GM12874 (cell line): ENCODE results near the gene FCER2.

Experiments used
- TF ChIP-seq, protein P1 (sequence below): IDR thresholded peaks from 2 replicates; pipeline ENCODE4 v1.5.1; 2011; ENCODE audit warnings: low read depth, mild to moderate bottlenecking, control low read depth, low read length, moderate library complexity; ENCODE audit not compliant: insufficient read depth

The FCER2 gene

GRCh38 chr19:7738023-7738422 is 36.1 kb upstream of the FCER2 start:
- TF ChIP-seq, protein P1, sequence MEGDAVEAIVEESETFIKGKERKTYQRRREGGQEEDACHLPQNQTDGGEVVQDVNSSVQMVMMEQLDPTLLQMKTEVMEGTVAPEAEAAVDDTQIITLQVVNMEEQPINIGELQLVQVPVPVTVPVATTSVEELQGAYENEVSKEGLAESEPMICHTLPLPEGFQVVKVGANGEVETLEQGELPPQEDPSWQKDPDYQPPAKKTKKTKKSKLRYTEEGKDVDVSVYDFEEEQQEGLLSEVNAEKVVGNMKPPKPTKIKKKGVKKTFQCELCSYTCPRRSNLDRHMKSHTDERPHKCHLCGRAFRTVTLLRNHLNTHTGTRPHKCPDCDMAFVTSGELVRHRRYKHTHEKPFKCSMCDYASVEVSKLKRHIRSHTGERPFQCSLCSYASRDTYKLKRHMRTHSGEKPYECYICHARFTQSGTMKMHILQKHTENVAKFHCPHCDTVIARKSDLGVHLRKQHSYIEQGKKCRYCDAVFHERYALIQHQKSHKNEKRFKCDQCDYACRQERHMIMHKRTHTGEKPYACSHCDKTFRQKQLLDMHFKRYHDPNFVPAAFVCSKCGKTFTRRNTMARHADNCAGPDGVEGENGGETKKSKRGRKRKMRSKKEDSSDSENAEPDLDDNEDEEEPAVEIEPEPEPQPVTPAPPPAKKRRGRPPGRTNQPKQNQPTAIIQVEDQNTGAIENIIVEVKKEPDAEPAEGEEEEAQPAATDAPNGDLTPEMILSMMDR = no peak

- TF ChIP-seq, protein P1 = no peak
Observed at GRCh38 chr19:7737215-7737614, 35.3 kb upstream of the FCER2 start.

- TF ChIP-seq, protein P1 = no peak
Observed at GRCh38 chr19:7736148-7736547, 34.2 kb upstream of the FCER2 start.

DNA sequence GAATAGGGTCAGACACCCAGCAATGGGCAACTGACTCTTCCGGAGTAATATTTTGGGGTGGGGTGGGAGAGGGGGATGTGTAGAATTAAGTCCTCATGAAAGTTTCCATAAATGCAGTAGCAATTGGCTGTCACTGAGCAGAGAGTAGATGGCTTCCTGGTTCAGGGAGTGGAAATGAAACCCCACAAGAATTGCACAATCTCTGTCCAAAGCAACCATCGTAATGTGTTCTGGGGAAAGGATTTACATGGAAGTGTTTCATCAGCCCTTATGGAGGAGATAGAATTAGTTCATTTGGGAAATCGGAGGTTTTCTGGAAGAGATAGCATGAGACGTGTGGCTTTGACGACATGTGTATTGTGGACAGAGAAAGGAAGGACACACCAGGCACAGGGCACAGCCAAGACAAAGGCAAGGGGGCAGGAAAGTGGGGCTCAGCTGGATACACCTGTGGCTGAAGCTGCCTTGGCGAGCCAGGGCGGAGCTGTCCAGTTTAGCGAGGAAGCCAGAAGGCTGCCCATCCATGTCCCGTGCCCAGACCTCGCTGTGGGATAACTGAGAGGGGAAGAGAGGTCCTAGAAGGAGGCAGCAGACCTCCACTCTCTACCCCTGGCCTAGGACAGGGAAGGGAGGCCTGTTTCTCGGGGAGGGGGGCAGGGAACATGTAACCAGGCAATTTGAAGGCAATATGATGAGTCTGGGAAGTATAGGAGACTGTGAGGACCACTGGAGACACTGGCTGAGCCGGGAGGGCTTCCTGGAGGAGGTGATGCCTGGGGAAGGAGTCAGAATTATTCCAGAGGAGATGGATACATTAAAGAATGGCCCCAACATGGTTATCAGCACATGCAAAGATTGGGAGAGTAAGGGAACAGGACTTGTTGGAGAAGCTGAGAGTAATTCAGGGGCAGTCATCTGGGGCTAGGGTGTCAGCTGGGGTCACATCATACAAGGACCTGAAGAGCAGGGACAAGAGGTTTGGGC is 32.6 kb upstream of the FCER2 start:
- TF ChIP-seq, protein P1 = no peak

DNA sequence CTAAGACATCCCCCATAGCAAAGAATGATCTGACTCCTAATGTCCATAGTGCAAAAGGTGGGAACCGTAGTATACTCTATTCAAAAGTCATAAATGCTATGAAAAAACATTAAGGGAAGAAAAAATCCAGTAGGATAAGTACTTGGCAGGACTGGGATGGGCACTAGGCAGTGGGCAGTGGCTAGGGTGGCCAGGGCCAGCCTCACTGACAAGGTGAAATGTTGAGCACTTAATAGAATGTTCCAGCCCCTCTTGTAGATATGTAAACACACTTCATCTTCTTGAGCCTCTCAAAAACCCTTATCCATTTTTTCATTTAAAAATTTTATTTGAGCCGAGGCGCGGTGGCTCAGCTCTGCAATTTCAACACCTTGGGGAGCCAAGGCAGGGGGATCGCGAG is 31.4 kb upstream of the FCER2 start:
- TF ChIP-seq, protein P1 = no peak

DNA sequence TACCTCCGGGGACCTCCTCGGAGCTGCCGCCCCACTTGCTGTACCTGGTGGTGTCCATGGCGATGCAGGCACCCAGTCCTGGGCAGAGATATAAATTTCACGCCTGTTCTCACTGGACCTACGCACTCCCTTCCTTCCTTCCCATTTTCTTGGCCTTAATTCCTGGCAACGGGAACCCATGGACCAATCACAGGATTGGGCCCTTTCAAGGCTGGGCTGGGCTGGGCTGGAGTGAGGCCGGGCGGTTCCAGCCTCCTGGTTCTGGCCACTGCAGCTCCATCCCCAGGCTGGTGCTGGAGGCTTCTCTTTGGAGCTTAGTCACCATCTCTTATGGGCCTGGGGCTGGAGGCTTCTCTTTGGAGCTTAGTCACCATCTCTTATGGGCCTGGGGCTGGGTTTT is 30.1 kb upstream of the FCER2 start, which contains the start of gene CLEC4G:
CLEC4G (minus strand) TSS at position 66 of the 400 bp plus-strand sequence; CDS start at position 58, 8 bp downstream.
- TF ChIP-seq, protein P1 = no peak

- TF ChIP-seq, protein P1 = no peak
Observed at GRCh38 chr19:7731615-7732014, 29.7 kb upstream of the FCER2 start.
